Kidney capillary endothelial cell (primary cell): Measurements from ENCODE around the gene CACNA1C.

ENCODE experiments used
- DNase-seq: peaks from one replicate; pipeline ENCODE4 v3.0.0-alpha.2; 2018; ENCODE audit warnings: low spot score

CACNA1C gene

GRCh38 chr12:2283480-2283879 lies 230.7 kb downstream of the CACNA1C start:
- no peak for DNase-seq

GRCh38 chr12:2283916-2284315 lies 231.1 kb downstream of the CACNA1C start:
- no peak for DNase-seq

DNA sequence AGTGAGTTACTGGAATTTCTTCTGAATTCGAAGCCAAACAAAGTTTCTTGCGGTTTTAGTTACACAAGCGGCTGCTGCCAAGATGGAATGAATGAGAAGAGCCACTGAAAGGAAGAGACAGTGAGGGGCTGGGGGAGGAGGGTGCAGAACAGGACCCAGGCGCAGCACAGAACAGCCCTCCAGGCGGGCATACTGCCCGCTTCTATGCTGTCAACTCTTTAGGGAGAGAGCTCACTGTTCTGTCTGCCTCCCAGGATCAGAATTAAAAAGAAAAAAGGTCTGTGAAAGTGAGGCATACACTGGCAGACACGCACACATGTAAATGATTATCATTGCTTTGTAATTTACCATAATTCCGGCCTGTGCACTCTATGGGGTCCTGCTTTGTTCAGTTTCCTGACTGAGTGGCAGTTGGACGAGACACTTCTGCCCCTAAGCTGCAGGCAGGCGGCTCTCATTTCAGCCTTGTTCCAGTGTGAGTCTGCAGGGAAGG lies 231.6 kb downstream of the CACNA1C start:
- DNase-seq = no peak

GRCh38 chr12:2284857-2285256 lies 232.1 kb downstream of the CACNA1C start:
- peak; percentile 60 for DNase-seq

- no peak for DNase-seq
These were observed 232.7 kb downstream of the CACNA1C start for GRCh38 chr12:2285462-2285861.

GRCh38 chr12:2286047-2286446 lies 233.3 kb downstream of the CACNA1C start:
- no peak for DNase-seq

- DNase-seq = no peak
These were observed 233.8 kb downstream of the CACNA1C start for GRCh38 chr12:2286461-2287131.

GRCh38 chr12:2287151-2287550 lies 234.4 kb downstream of the CACNA1C start:
- no peak for DNase-seq

GRCh38 chr12:2287589-2287988 lies 234.8 kb downstream of the CACNA1C start:
- DNase-seq = no peak

GRCh38 chr12:2288001-2288400 lies 235.2 kb downstream of the CACNA1C start:
- DNase-seq = peak; percentile 44

DNA sequence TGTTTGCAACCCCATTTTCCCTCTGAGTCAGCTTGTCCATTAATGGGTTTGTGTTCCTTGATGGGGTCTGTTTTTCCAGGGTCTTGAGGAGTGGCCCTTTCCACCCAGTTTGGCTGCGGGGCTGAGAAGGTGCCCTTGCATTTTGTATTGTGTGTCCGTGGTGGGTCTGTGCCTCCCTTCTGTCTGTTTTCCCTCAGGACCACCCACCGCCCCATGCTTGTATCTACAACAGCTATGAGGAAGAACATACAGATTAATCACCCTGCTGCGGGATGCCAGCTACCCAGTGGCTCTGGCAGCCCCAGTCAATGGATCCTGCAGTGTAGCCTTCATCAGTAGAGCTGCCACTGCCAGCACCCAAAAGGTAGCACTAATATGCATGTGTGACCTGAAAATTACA lies 235.7 kb downstream of the CACNA1C start:
- DNase-seq = no peak

- DNase-seq = no peak
These were observed 236.1 kb downstream of the CACNA1C start for GRCh38 chr12:2288875-2289274.

DNA sequence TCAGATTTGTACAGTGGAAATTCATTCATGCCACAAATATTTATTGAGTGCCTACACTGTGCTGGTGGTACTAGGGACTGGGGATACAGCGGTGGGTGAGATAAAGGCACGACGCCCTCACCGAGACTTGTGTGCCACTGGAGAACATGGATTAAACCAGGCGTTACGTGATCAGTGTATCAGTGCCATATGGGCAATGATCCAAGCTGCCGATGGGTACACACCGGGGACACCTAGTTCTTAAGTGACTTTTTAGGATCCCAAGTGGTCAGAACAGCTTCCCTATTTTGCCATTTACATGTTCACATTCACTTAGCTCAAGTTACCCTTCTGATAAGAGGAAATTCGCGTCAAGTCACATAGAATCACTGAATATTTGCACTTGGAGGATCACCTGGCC lies 236.7 kb downstream of the CACNA1C start:
- no peak for DNase-seq

DNA sequence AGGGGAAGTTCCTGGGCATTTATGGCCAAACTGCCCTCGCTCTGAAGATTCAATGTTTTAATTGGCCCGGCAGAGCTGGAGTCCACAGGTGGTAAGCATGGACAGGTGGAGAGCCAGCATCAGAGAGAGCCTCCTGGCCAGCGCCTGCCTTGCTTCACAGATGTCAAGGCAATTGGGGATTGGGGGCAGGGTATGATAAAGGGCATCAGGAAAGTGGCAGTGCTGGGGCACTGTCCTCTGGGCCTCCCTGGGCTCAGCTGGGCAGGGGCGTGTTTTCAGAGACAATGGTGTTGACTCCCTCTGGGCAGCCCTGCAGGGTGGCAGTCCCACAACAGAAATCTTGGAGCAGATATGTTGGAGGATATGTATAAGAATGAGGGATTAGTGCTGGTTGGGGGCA lies 237.3 kb downstream of the CACNA1C start:
- DNase-seq = no peak

DNA sequence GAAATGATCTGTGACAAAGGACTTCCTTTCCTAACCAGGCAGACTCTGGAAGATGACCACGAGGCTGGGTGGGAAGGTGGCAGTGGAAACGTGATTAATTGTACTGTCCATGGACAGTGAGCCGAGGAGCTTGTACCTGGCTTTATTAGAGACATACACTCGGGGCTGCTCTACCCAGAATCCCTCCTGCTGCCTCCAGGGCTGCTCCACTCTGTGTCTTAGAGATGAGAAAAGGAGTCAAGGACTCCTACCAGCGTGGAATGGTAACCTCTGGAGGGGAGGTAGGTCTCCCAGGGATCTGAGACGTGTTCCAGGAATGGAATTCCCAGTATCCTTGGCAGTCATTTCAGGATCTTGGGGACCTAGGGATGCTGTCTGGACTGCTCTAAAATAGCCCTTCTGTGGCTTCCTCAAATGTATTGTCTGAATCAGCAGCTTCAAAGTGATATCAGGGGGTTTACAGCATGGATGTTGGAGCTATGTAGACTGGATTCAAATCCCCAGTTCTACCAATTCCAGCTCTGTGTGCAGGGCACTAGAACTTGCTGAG lies 237.8 kb downstream of the CACNA1C start:
- no peak for DNase-seq

- DNase-seq = peak; percentile 34
These were observed 238.5 kb downstream of the CACNA1C start for GRCh38 chr12:2291182-2291832.

DNA sequence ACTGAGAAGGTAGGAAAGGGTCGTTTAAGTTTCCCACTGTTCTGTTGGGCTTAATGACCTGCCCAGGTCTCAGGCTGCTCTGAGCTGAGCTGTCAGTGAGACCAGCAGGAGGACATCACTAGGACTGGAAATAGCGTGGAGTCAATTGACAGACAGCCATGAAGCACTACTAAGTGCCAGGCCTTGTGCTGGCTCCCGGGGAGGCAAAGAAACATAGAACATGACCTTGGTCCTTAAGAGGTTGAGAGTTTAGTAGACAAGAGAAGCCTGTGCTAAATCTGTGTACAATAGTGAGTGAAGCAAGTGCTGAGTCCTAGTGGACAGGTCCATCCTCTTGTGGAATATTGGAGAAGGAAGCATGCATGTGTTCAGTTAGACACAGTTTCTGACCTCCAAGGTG lies 239.2 kb downstream of the CACNA1C start:
- no peak for DNase-seq

DNA sequence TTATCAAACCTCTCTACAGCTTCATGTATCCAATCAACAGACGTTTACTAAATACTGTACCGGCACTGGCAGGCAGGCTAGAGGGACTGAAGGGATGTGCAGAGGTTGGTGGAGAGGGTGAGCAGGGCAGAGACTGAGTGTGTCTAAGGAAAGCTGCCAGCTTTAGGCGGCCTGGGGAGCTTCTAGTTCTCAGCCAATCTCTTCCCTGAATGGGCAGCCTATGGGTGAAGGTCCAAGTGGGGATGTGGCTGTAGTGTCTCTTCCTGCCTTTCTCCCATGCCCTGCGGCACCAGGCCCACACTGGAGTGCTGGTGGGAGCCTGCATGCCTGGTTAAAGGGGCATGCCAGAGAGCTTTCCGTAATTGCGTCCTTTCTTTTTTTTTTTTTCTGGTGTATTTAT lies 239.8 kb downstream of the CACNA1C start:
- DNase-seq = no peak

DNA sequence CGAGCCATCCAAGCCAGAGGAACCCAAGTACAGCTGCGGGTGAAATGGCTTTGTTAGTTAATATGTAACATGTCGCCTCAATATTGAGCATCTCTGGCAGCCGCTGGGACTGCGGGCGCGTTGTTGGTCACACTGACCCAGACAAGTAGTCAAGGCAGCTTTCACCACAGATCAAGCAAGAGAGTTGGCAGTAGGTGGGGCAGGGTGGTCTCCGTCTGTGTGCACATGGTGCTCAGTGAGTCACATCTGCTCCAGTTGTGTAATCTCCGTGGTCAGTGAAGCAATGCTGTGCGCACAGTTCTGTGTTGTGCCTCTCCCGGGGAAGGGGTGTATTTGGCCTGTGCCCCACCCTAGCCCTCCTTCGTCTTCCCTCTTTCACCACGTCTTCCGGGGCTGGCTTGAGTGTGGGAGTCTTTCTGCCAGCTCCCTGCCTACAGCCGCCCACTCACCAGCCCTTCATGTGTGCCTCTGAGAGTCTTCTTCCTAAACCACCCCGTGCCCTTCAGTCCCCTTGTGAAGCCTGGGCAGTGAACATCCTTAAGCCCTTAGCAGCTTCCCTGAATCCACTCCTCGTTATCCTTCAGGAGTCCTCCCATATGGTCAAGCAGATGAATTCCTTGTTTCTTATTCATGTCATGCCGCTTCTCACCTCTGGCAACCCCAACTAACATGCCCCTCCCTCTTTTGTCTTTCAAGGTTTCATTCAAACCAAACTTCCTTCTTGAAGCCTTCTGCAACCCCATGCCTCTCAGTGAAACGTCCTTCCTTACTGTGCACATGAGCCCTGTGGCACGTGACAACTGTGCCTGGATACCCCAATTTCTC lies 242.1 kb downstream of the CACNA1C start:
- no peak for DNase-seq

GRCh38 chr12:2295941-2296461 lies 243.2 kb downstream of the CACNA1C start:
- no peak for DNase-seq

DNA sequence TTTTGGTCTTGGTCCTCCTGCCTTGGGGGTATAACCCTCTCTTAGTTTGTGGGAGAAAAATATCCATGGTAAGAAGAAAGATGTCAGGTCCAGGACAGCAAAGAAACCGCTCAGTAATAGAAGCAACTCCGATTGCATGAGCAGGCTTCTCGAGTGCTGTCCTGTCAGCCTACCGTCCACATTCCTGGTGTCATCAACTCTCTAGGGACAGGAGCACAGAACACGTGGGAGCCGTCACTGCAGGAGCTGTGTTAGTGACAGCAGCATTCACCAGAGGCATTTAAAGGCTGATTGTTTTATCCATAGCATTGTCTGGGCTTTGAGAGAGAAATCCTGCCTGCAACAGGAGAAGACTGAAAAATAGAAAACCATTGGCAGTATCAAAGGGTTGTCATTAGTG lies 244.2 kb downstream of the CACNA1C start:
- no peak for DNase-seq

DNA sequence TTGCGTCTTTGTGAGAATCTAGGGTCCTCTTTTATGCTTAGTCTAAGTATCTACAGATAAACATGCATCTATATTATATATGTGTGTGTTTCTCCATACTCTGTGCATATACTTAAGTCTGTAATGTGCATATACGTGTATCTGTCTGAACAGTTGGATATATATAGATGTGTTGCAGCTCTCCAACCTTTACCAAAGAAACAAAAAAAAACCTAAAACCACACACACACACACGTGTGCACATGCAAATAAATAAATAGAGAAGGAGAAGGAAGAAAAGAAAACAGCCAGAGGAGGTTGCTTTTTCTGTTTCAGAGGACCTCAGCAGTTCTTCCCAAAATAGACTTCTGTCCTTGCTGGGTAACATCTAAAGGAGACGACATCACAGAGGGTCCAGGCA lies 244.9 kb downstream of the CACNA1C start:
- DNase-seq = no peak
